ENCODE results near the gene TOP1.

Gene TOP1

DNA sequence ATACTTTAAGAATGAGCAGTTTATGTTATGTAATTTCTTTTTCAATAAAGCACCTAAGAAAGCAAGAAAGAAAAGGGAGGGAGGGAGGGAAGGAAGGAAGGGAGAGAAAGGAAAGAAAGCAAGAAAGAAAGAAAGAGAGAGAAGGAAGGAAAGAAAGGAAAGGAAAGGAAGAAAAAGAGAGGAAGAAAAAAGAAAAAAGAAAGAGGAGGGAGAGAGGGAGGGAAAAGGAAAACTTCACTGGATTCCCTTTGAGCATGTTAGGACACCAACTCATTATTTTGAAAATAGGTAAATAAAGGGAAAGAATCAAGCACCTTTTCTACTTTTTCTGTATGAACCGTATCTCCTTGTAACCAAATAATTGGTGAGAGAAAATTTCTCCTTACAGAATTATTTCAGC lies 32.3 kb upstream of the TOP1 start:
- DNase-seq (ENCODE audit: low read depth) = no peak
- no peak for TF ChIP-seq CTCF (IDR thresholded peaks at IDR 0.05; ENCODE audit: control insufficient read depth, insufficient read depth, low read depth, low read length, missing control alignments)
- H3K4me3 ChIP-seq (ENCODE audit: control insufficient read depth, low read depth, low read length) = no peak overlapping the region

DNA sequence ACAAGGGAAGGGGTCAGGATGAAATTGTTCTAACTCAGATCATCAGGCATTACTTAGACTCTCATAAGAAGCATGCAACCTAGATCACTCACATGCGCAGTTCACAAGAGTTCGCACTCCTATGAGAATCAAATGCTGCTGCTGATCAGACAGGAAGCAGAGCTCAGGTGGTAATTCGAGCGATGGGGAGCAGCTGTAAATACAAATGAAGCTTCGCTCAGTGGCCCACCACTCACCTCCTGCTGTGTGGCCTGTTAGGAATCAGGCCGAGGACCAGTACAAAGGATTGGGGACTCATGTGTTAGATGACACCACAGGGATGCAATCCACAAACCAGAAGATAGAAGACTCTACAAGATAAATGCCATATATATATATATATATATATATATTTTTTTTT lies 31.5 kb upstream of the TOP1 start:
- no peak overlapping the region for H3K4me3 ChIP-seq (ENCODE audit: control insufficient read depth, low read depth, low read length)
- no peak for DNase-seq (ENCODE audit: low read depth)
- no peak for TF ChIP-seq CTCF (IDR thresholded peaks at IDR 0.05; ENCODE audit: control insufficient read depth, insufficient read depth, low read depth, low read length, missing control alignments)

- no peak for TF ChIP-seq CTCF (IDR thresholded peaks at IDR 0.05; ENCODE audit: control insufficient read depth, insufficient read depth, low read depth, low read length, missing control alignments)
- DNase-seq (ENCODE audit: low read depth) = no peak
- H3K4me3 ChIP-seq (ENCODE audit: control insufficient read depth, low read depth, low read length) = no peak overlapping the region
These were observed 28.8 kb upstream of the TOP1 start for GRCh38 chr20:40999841-41000240.

DNA sequence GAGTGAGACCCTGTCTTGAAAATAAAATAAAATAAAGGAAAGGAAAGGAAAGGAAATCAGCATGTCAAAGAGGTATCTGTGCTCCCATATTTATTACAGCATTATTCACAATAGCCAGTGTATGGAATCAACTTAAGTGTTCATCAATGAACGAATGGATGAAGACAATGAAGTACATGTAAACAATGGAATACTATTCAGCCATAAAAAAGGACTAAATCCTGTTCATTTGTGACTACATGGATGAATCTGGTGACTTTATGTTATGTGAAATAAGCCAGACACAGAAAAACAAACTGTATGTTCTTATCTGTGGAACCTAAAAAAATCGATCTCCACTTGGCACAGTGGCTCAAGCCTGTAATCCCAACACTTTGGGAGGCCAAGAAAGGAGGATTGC lies 28.0 kb upstream of the TOP1 start:
- no peak overlapping the region for H3K4me3 ChIP-seq (ENCODE audit: control insufficient read depth, low read depth, low read length)
- DNase-seq (ENCODE audit: low read depth) = no peak
- no peak for TF ChIP-seq CTCF (IDR thresholded peaks at IDR 0.05; ENCODE audit: control insufficient read depth, insufficient read depth, low read depth, low read length, missing control alignments)

- DNase-seq (ENCODE audit: low read depth) = no peak
- H3K4me3 ChIP-seq (ENCODE audit: control insufficient read depth, low read depth, low read length) = no peak overlapping the region
- no peak for TF ChIP-seq CTCF (IDR thresholded peaks at IDR 0.05; ENCODE audit: control insufficient read depth, insufficient read depth, low read depth, low read length, missing control alignments)
These were observed 27.1 kb upstream of the TOP1 start for GRCh38 chr20:41001497-41001896.

GRCh38 chr20:41002842-41003142 lies 25.8 kb upstream of the TOP1 start:
- H3K4me3 ChIP-seq (ENCODE audit: control insufficient read depth, low read depth, low read length) = no peak overlapping the region
- no peak for DNase-seq (ENCODE audit: low read depth)
- TF ChIP-seq CTCF (IDR thresholded peaks at IDR 0.05; ENCODE audit: control insufficient read depth, insufficient read depth, low read depth, low read length, missing control alignments) = no peak
